Astrocyte of the spinal cord (primary cell): Measurements from ENCODE around the gene MCM9.
"Not testable (repeated sequence)": the region's sequence is repeated elsewhere in the genome, so short reads cannot be mapped to it uniquely, and the experiment has no call there.

Experiments used
- DNase-seq: peaks from one replicate; pipeline ENCODE4 v3.0.0; 2011; ENCODE audit warnings: low read depth, low spot score
- H3K4me3 ChIP-seq: 2 replicates; pipeline ENCODE4 v1.5.1; 2011; ENCODE audit warnings: low read depth, mild to moderate bottlenecking, low read length, moderate library complexity
- in situ Hi-C: cut with HindIII; loops from 2 replicates; pipeline ENCODE4 v1.10.0; 2017; ENCODE audit warnings: low sequenced_read_pairs
- TF ChIP-seq, protein P1 (sequence below): IDR thresholded peaks from 2 replicates; pipeline ENCODE4 v1.5.1; 2012; ENCODE audit warnings: low read depth, mild to moderate bottlenecking, low read length, inconsistent platforms

MCM9 gene

DNA sequence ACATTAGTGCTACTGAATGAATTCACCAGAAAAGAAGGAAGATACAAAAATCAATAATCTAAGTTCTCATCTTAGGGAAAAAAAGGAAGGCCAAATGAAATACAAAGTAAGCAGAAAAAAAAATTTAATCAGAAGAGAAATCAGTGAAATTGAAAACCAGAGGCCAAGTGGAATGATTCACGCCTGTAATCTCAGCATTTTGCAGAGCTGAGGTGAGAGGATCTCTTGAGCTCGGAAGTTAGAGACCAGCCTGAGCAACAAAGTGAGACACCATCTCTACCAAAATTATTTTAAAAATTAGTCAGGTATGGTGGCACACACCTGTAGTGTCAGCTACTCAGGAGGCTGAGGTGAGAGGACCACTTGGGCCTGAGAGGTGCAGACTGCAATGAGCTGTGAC, 62.2 kb downstream of the MCM9 start:
- no peak overlapping the region for H3K4me3 ChIP-seq
- TF ChIP-seq, protein P1, sequence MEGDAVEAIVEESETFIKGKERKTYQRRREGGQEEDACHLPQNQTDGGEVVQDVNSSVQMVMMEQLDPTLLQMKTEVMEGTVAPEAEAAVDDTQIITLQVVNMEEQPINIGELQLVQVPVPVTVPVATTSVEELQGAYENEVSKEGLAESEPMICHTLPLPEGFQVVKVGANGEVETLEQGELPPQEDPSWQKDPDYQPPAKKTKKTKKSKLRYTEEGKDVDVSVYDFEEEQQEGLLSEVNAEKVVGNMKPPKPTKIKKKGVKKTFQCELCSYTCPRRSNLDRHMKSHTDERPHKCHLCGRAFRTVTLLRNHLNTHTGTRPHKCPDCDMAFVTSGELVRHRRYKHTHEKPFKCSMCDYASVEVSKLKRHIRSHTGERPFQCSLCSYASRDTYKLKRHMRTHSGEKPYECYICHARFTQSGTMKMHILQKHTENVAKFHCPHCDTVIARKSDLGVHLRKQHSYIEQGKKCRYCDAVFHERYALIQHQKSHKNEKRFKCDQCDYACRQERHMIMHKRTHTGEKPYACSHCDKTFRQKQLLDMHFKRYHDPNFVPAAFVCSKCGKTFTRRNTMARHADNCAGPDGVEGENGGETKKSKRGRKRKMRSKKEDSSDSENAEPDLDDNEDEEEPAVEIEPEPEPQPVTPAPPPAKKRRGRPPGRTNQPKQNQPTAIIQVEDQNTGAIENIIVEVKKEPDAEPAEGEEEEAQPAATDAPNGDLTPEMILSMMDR: no peak
- DNase-seq: no peak
- in situ Hi-C loops: no loop called here

DNA sequence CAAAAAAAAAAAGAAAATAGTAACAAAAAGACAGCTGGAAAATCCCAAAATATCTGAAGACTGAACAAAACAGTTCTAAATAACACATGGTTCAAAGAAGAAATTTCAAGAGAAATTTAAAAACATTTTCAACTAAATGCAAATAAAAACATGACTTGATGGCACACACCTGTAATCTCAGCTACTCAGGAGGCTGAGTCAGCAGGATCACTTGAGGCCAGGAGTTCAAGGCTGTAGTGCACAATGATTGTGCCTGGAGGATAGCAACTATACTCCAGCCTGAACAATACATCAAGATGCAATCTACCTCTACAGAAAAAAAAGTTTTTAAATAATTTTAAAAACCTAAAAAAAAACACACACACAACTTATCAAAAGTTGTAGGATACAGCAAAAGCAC, 62.6 kb downstream of the MCM9 start:
- in situ Hi-C loops: no loop called here
- TF ChIP-seq, protein P1: no peak
- no peak for DNase-seq
- H3K4me3 ChIP-seq: no peak overlapping the region

DNA sequence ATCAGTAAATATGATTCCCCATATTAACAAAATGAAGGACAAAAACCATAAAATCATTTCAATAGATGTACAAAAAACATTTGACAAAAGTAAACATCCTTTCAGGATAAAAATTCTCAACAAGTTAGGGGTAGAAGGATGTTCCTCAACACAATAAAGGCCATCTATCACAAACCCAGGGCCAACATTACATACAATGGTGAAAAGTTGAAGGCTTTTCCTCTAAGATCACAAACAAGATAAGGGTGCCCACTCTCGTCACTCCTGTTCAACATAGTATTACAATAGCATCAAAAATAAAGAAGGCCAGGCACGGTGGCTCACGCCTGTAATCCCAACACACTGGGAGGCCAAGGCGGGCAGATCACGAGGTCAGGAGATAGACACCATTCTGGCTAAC, 63.6 kb downstream of the MCM9 start:
- in situ Hi-C loops: no loop called here
- no peak overlapping the region for H3K4me3 ChIP-seq
- TF ChIP-seq, protein P1: no peak
- DNase-seq: no peak

GRCh38 chr6:118869894-118870589, 64.9 kb downstream of the MCM9 start:
- in situ Hi-C loops: no loop called here
- peak; percentile 48 for DNase-seq
- TF ChIP-seq, protein P1: no peak
- no peak overlapping the region for H3K4me3 ChIP-seq

DNA sequence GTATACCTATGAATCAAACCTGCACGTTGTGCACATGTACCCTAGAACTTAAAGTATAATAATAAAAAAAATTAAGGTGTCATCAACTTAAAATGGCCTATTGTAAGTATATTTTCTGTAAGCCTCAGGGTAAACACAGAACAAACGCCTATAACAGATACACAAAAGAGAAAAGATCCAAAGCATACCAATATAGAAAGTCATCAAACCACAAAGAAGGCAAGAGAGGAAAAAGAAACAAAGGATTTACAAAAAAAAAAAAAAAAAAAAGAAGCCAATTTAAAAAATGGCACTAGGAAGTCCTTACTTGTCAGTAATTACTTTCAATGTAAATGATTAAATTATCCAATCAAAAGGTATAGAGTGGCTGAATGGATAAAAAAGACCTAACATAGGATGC, 65.6 kb downstream of the MCM9 start:
- in situ Hi-C loops: no loop called here
- TF ChIP-seq, protein P1: no peak
- DNase-seq: peak; percentile 61
- no peak overlapping the region for H3K4me3 ChIP-seq

DNA sequence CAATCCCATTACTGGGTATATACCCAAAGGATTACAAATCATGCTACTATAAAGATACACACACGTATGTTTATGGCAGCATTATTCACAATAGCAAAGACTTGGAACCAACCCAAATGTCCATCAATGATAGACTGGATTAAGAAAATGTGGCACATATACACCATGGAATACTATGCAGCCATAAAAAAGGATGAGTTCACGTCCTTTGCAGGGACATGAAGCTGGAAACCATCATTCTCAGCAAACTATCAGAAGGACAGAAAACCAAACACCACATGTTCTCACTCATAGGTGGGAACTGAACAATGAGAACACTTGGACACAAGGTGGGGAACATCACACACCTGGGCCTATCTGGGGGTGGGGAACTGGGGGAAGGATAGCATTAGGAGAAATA, 66.1 kb downstream of the MCM9 start:
- in situ Hi-C loops, DNase-seq, H3K4me3 ChIP-seq: not testable (repeated sequence)

GRCh38 chr6:118867181-118867580, 67.8 kb downstream of the MCM9 start:
- no peak overlapping the region for H3K4me3 ChIP-seq
- in situ Hi-C loops: no loop called here
- TF ChIP-seq, protein P1: no peak
- DNase-seq: no peak
